Thymus (tissue), 14 donors: Measurements from ENCODE around the gene SLC36A3. TPM values are rescaled to one million over a fixed set of nuclear protein-coding genes. Genes with fewer than 3 reads are reported as not detected.

Experiments
- DNase-seq, 9 donors: peaks; one replicate each; pipeline ENCODE4 v3.0.0-alpha.2; 2013; ENCODE audit warnings: low spot score in 9 of 9, low read depth in 6 of 9, missing footprints in 1 of 9
- H3K27ac ChIP-seq, 2 donors: one replicate each; pipeline ENCODE4 v1.5.1; 2013; ENCODE audit warnings: control low read depth in 1 of 2, low read depth in 1 of 2, low read length in 1 of 2, mild to moderate bottlenecking in 1 of 2, moderate library complexity in 1 of 2
- H3K27me3 ChIP-seq, 2 donors: one replicate each; pipeline ENCODE4 v1.5.1; 2013; ENCODE audit warnings: low read length in 1 of 2; ENCODE audit not compliant: control insufficient read depth in 2 of 2, insufficient read depth in 1 of 2
- H3K36me3 ChIP-seq, 2 donors: one replicate each; pipeline ENCODE4 v1.5.1; 2013; ENCODE audit warnings: low read length in 1 of 2, mild to moderate bottlenecking in 1 of 2, moderate library complexity in 1 of 2; ENCODE audit not compliant: control insufficient read depth in 2 of 2, insufficient read depth in 2 of 2
- H3K4me1 ChIP-seq, 2 donors: one replicate each; pipeline ENCODE4 v1.5.1; 2013; ENCODE audit warnings: low read length in 2 of 2; ENCODE audit not compliant: control insufficient read depth in 2 of 2, insufficient read depth in 2 of 2
- H3K4me3 ChIP-seq, 2 donors: one replicate each; pipeline ENCODE4 v1.5.1; 2013; ENCODE audit warnings: low read length in 2 of 2, control low read depth in 1 of 2, mild to moderate bottlenecking in 1 of 2
- H3K9me3 ChIP-seq, 2 donors: one replicate each; pipeline ENCODE4 v1.5.1; 2013; ENCODE audit warnings: low read length in 1 of 2, mild to moderate bottlenecking in 1 of 2; ENCODE audit not compliant: control insufficient read depth in 2 of 2, insufficient read depth in 1 of 2
- WGBS: extraction: QIAGEN DNeasy Blood & Tissue Kit; methylation state at CpG from one replicate; pipeline ENCODE4 v1.1.7; 2013; 5-methylcytosine and 5-hydroxymethylcytosine counted together
- long read RNA-seq, 10 donors: transcript quantifications; one replicate each; lab custom pipeline, GENCODE V29; 2026
- polyA plus RNA-seq: library from polyadenylated mRNA; stranded (reverse); fragments of 200-250 nt; gene quantifications from one replicate; pipeline ENCODE4 v1.2.3, GENCODE V29; 2013
- total RNA-seq: library from RNA; stranded (reverse); fragments of 120-200 nt; gene quantifications from one replicate; pipeline ENCODE4 v1.2.4, GENCODE V29; 2013
- donor health status: healthy.

SLC36A3 gene
- total RNA-seq (not detected), polyA plus RNA-seq (under 0.01 TPM)
- long read RNA-seq, donor 1 = 0 reads
- long read RNA-seq, donor 2 = 0 reads
- long read RNA-seq, donor 3 = 0 reads
- long read RNA-seq, donor 4 = 0 reads
- long read RNA-seq, donor 5 = 0 reads
- long read RNA-seq, donor 6 = 0 reads
- long read RNA-seq, donor 7 = 0 reads
- long read RNA-seq, donor 8 = 0 reads
- long read RNA-seq, donor 9 = 0 reads
- long read RNA-seq, donor 10 = 0 reads

DNA sequence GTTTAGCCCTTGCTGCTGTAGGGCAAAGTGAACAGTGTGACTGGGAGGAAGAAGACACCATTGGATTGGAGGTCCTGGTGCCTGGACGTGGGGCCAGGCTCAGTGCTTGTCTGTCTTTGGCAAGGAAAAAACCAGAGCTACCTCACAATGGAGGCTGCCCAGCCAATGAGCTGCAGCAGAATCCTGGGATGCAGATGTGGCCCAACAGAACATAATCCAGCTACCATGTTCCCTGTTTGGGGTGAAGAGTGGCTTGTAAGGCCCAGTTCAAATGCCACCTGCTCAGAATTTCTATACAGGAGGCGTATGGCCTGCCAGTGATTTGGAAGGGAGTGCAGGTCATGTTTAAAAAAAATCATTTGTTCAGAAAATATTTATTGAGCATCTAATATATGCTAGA lies at the start of gene SLC36A3:
TSS of gene SLC36A3 (minus strand) at position 101 of the 400 bp plus-strand sequence. CDS start 412 bp downstream, outside the sequence.
- Histone ChIP-seq H3K9me3 (no peaks in the 10 kb centered on the region), H3K4me3 (no peak within 1 kb of the TSS), H3K36me3 (no peaks in the 10 kb centered on the region), H3K4me1 (no peaks in the 10 kb centered on the region), H3K27ac (no peak within 1 kb of the TSS), H3K27me3 (peaks cover 0 to 2% of the 10 kb centered on the region in 2 donors)
- DNase-seq = no peak
- WGBS = 83% methylated on average over 2 of the region's 2 CpGs

DNA sequence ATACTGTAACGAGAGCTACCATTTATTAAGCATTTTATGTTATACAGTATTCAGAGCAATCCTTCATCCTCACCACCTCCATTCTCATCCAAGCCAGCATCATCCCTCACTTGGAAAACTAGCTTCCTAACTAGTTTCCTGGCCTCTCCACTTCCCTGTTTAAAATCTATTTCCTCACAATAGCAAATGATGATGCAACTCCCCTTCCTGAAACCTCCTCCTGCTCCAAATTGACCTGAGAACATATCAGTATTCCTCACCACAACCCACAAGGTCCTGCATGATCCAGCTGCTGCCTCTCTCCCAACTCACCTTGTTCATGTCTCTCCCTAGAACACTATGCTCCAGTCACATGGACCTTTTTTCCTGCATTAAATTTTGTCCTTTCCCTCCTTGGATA lies 48.1 kb upstream of the SLC36A3 start:
- Histone ChIP-seq H3K4me1 (no peaks in the 10 kb centered on the region), H3K27ac (no peak overlapping the region), H3K27me3 (peaks cover 2 to 6% of the 10 kb centered on the region in 2 donors), H3K4me3 (no peak overlapping the region), H3K9me3 (no peaks in the 10 kb centered on the region), H3K36me3 (no peaks in the 10 kb centered on the region)
- WGBS = 95% methylated on average over 1 of the region's 1 CpG
- no peak for DNase-seq

DNA sequence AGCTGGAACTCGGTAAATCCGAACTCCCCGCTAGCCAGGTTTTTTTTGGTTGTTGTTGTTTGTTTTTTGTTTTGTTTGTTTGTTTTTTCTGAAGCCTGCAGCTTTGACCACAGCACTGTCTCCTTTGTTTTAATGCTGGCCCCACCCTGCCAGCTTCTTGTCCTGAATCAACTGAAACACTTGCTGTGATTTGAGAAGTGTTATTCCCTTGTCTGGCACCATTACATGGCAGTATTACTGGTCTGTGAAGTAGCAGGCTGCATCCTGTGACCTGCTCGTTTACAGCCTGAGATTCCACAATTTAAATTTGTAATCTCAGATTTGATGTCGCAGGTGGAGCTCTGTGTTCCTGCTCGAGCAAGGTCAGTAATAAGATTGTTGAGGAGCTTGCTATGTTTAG lies 45.2 kb upstream of the SLC36A3 start:
- Histone ChIP-seq H3K27me3 (peaks cover 2 to 20% of the 10 kb centered on the region in 2 donors), H3K36me3 (no peaks in the 10 kb centered on the region), H3K4me1 (no peaks in the 10 kb centered on the region), H3K4me3 (no peak overlapping the region), H3K9me3 (no peaks in the 10 kb centered on the region), H3K27ac (no peak overlapping the region)
- no peak for DNase-seq
- 48% methylated on average over 6 of the region's 6 CpGs for WGBS

DNA sequence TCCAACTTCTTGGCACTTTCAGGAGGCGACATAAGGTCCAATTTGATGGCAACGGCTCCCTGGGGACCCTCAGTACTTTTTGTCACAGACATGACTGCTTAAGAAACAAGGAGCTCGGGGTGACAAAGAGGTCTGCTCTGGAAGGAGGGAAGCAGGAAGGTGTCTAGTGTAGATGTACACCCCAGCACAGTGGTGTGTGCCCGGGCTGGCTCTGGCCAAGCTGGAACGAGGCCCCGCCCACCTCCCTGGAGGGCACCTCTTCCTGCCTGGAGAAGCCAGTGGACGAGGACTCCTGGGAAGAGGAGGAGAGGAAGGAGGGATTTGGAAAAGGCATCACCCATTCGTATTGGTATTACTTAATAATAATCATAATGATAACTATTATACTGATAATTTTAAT lies 43.8 kb upstream of the SLC36A3 start, which contains the start of gene SLC36A2:
TSS of gene SLC36A2 (minus strand) at position 191 of the 400 bp plus-strand sequence. CDS start at position 92, 99 bp downstream.
- no peaks in the 10 kb centered on the region for H3K9me3 ChIP-seq
- H3K27ac ChIP-seq = no peak within 1 kb of the TSS
- peaks cover 2 to 20% of the 10 kb centered on the region in 2 donors for H3K27me3 ChIP-seq
- 76% methylated on average over 8 of the region's 8 CpGs for WGBS
- H3K36me3 ChIP-seq = no peaks in the 10 kb centered on the region
- no peaks in the 10 kb centered on the region for H3K4me1 ChIP-seq
- DNase-seq = no peak
- no peak within 1 kb of the TSS for H3K4me3 ChIP-seq

- Histone ChIP-seq H3K4me1 (no peaks in the 10 kb centered on the region), H3K27me3 (peaks cover 0 to 22% of the 10 kb centered on the region in 2 donors), H3K27ac (no peak overlapping the region), H3K4me3 (no peak overlapping the region), H3K9me3 (no peaks in the 10 kb centered on the region), H3K36me3 (no peaks in the 10 kb centered on the region)
- 63% methylated on average over 8 of the region's 8 CpGs for WGBS
- no peak for DNase-seq
Measured at GRCh38 chr5:151345808-151346478, 42.4 kb upstream of the SLC36A3 start.

GRCh38 chr5:151345187-151345807 lies 41.7 kb upstream of the SLC36A3 start:
- 43% methylated on average over 11 of the region's 11 CpGs for WGBS
- Histone ChIP-seq H3K4me3 (no peak overlapping the region), H3K36me3 (no peaks in the 10 kb centered on the region), H3K27ac (no peak overlapping the region), H3K4me1 (no peaks in the 10 kb centered on the region), H3K27me3 (peaks cover 0 to 24% of the 10 kb centered on the region in 2 donors), H3K9me3 (no peaks in the 10 kb centered on the region)
- no peak for DNase-seq

DNA sequence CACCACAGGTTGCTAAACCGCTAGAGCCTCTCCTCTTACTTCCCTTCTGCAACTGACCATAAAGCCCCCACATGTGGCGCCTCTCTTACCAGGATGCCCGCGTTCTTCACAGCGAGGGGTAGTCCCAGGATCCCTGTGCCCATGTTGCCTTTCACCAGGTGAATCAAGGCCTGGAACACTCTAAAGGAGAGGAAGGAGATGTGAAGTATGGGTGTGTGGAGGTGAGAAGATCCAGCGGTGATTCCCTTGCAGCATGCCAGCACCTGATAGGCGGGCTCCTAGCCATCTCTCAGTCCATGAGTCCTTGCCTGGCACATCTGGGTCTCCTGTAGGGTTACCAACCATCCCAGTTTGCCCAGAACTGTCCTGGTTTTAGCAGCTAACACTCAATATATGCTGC lies 40.5 kb upstream of the SLC36A3 start:
- Histone ChIP-seq H3K27me3 (peaks cover 0 to 23% of the 10 kb centered on the region in 2 donors), H3K9me3 (no peaks in the 10 kb centered on the region), H3K27ac (no peak overlapping the region), H3K36me3 (no peaks in the 10 kb centered on the region), H3K4me3 (no peak overlapping the region), H3K4me1 (no peaks in the 10 kb centered on the region)
- WGBS = 94% methylated on average over 7 of the region's 7 CpGs
- no peak for DNase-seq

DNA sequence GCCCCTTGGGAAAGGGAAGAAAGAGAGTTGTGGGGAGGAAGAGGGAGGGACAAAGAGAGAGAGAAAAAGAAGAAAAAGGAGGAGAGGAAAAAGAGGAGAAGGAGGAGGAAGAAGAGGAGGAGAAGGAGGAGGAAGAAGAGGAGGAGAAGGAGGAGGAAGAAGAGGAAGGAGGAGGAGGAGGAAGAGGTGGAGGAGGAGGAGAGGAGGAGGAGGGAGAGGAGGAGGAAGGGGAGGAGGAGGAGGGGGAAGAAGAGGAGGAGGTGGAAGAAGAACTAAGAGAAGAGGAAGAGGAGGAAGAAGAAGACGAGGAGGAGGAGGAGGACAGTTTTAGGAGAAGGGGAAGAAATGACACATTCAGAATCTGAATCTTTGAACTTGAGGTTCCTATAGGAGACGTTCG lies 36.4 kb upstream of the SLC36A3 start:
- Histone ChIP-seq H3K4me3 (no peak overlapping the region), H3K9me3 (no peaks in the 10 kb centered on the region), H3K27ac (no peak overlapping the region), H3K36me3 (no peaks in the 10 kb centered on the region), H3K27me3 (peaks cover 0 to 13% of the 10 kb centered on the region in 2 donors), H3K4me1 (no peaks in the 10 kb centered on the region)
- 78% methylated on average over 3 of the region's 3 CpGs for WGBS
- DNase-seq = no peak

DNA sequence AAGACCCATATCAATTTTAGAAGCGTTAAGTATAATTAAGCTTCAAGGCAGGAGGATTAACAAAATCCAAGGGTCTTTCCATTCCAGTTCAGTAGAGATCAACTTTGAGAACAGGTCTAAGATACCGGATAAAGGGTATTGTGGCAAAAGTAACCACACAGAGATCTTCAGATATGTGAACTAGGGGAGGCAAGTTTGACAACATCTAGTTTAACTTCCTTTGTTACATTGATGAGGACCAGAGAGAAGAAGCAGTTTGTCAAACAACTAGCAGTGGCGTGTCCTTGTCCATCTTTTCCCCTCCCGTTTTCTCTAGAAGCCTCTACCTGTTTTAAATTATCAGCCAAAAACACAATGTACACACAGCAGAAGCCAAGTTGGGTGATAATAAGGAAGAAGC lies 35.2 kb upstream of the SLC36A3 start:
- peaks cover 0 to 9% of the 10 kb centered on the region in 2 donors for H3K27me3 ChIP-seq
- no peaks in the 10 kb centered on the region for H3K4me1 ChIP-seq
- H3K27ac ChIP-seq = no peak overlapping the region
- DNase-seq = no peak
- H3K4me3 ChIP-seq = no peak overlapping the region
- WGBS = 91% methylated on average over 4 of the region's 4 CpGs
- H3K9me3 ChIP-seq = no peaks in the 10 kb centered on the region
- H3K36me3 ChIP-seq = no peaks in the 10 kb centered on the region
